Endodermal cell (in vitro differentiated cells): ENCODE measurements around the gene LRFN4. TPM values are rescaled to one million over a fixed set of nuclear protein-coding genes. Genes with fewer than 3 reads are reported as not detected.

Experiments
- DNase-seq: peaks from one replicate; pipeline ENCODE4 v3.0.0-alpha.2; 2017
- H3K27ac ChIP-seq: 2 replicates; pipeline ENCODE4 v1.5.1; 2013; ENCODE audit warnings: mild to moderate bottlenecking, low read depth, low read length, moderate library complexity
- H3K27me3 ChIP-seq: 2 replicates; pipeline ENCODE4 v1.6.1; 2013; ENCODE audit warnings: mild to moderate bottlenecking, low read length, moderate library complexity; ENCODE audit not compliant: insufficient read depth, control insufficient read depth, poor library complexity, severe bottlenecking
- H3K36me3 ChIP-seq: 2 replicates; pipeline ENCODE4 v1.7.0; 2013; ENCODE audit warnings: mild to moderate bottlenecking, low read length, moderate library complexity; ENCODE audit not compliant: control insufficient read depth, insufficient read depth
- H3K4me1 ChIP-seq: one replicate; pipeline ENCODE4 v1.7.0; 2013; ENCODE audit warnings: low read length; ENCODE audit not compliant: control insufficient read depth, insufficient read depth
- H3K4me3 ChIP-seq: 2 replicates; pipeline ENCODE4 v1.5.1; 2013; ENCODE audit warnings: mild to moderate bottlenecking, low read length, moderate library complexity
- H3K9ac ChIP-seq: 2 replicates; pipeline ENCODE4 v1.6.1; 2013; ENCODE audit warnings: mild to moderate bottlenecking, low read length, moderate library complexity; ENCODE audit not compliant: poor library complexity, severe bottlenecking; ENCODE audit errors: extremely low read depth
- H3K9me3 ChIP-seq: 2 replicates; pipeline ENCODE4 v1.6.1; 2013; ENCODE audit warnings: mild to moderate bottlenecking, low read length, moderate library complexity; ENCODE audit not compliant: control insufficient read depth
- H3K27ac Mint-ChIP-seq: 2 replicates; pipeline ENCODE4 v1.8.0; 2020; ENCODE audit warnings: mixed read lengths
- H3K27me3 Mint-ChIP-seq: 2 replicates; pipeline ENCODE4 v1.8.0; 2021; ENCODE audit warnings: mild to moderate bottlenecking, mixed read lengths; ENCODE audit not compliant: insufficient read depth
- H3K36me3 Mint-ChIP-seq: 2 replicates; pipeline ENCODE4 v1.8.0; 2020; ENCODE audit warnings: low read depth, mixed read lengths
- H3K4me1 Mint-ChIP-seq: 2 replicates; pipeline ENCODE4 v1.8.0; 2020; ENCODE audit warnings: mixed read lengths
- H3K4me3 Mint-ChIP-seq: 2 replicates; pipeline ENCODE4 v1.8.0; 2020; ENCODE audit warnings: mild to moderate bottlenecking, moderate library complexity, mixed read lengths
- H3K9me3 Mint-ChIP-seq: 2 replicates; pipeline ENCODE4 v1.8.0; 2020; ENCODE audit warnings: mild to moderate bottlenecking, mixed read lengths
- WGBS, 2 experiments: methylation state at CpG; one replicate each; pipeline versions ENCODE4 v1.1.5 to v1.1.7; 2013; ENCODE audit warnings: missing lambda C conversion rate in 2 of 2, mixed read lengths in 1 of 2; ENCODE audit not compliant: insufficient coverage in 1 of 2, insufficient read length in 1 of 2; 5-methylcytosine and 5-hydroxymethylcytosine counted together
- total RNA-seq, 2 donors: library from RNA; stranded (reverse); fragmentation: NEBNext Ultra II Directional in 1 of 2; extraction: Animal tissue kit (Norgen Biotek cat#: 25700) in 1 of 2; gene quantifications; 2 replicates in 1 of 2; 3 replicates in 1 of 2; pipeline ENCODE4 v1.2.1, GENCODE V29; 2021
- TF ChIP-seq, protein P1 (sequence below): fragments of 200-600 bp; sonication (generic); conservative IDR thresholded peaks from 2 replicates; pipeline ENCODE4 v1.5.0; 2021; ENCODE audit warnings: antibody characterized with exemption, mild to moderate bottlenecking

LRFN4 gene
- total RNA-seq, 2 donors from 2014 or later = 23.2 to 26.2 TPM

- DNase-seq = peak; percentile 95
- Mint-ChIP-seq H3K4me3 (peak within 1 kb of the TSS; percentile 86), H3K27me3 (no peaks in the 10 kb centered on the region), H3K27ac (peak within 1 kb of the TSS; percentile 97), H3K4me1 (peaks cover 13% of the 10 kb centered on the region), H3K9me3 (no peaks in the 10 kb centered on the region), H3K36me3 (peaks cover 19% of the 10 kb centered on the region)
- TF ChIP-seq, protein P1, sequence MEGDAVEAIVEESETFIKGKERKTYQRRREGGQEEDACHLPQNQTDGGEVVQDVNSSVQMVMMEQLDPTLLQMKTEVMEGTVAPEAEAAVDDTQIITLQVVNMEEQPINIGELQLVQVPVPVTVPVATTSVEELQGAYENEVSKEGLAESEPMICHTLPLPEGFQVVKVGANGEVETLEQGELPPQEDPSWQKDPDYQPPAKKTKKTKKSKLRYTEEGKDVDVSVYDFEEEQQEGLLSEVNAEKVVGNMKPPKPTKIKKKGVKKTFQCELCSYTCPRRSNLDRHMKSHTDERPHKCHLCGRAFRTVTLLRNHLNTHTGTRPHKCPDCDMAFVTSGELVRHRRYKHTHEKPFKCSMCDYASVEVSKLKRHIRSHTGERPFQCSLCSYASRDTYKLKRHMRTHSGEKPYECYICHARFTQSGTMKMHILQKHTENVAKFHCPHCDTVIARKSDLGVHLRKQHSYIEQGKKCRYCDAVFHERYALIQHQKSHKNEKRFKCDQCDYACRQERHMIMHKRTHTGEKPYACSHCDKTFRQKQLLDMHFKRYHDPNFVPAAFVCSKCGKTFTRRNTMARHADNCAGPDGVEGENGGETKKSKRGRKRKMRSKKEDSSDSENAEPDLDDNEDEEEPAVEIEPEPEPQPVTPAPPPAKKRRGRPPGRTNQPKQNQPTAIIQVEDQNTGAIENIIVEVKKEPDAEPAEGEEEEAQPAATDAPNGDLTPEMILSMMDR = no peak
- Histone ChIP-seq H3K4me3 (peak within 1 kb of the TSS; percentile 94), H3K27ac (peak within 1 kb of the TSS; percentile 85), H3K9me3 (no peaks in the 10 kb centered on the region), H3K27me3 (no peaks in the 10 kb centered on the region), H3K36me3 (peaks cover 39% of the 10 kb centered on the region), H3K9ac (peak within 1 kb of the TSS; percentile 90), H3K4me1 (peaks cover 8% of the 10 kb centered on the region)
- WGBS, 2 experiments = 0% methylated on average over 41 to 98 of the region's 98 CpGs
Measured at GRCh38 chr11:66842896-66843775, 13.7 kb upstream of the LRFN4 start, which contains the start of gene RCE1. Gene RCE1 (plus strand): TSS chr11:66843441. CDS start chr11:66843456, 15 bp downstream.

- H3K9me3 Mint-ChIP-seq = no peaks in the 10 kb centered on the region
- TF ChIP-seq, protein P1 = no peak
- peak; percentile 29 for DNase-seq
- peaks cover 13% of the 10 kb centered on the region for H3K4me1 Mint-ChIP-seq
- H3K27ac Mint-ChIP-seq = peak overlapping the region; percentile 83
- H3K9ac ChIP-seq = peak overlapping the region; percentile 90
- no peaks in the 10 kb centered on the region for H3K27me3 Mint-ChIP-seq
- peak overlapping the region; percentile 86 for H3K4me3 Mint-ChIP-seq
- peak overlapping the region; percentile 42 for H3K27ac ChIP-seq
- H3K36me3 ChIP-seq = peaks cover 35% of the 10 kb centered on the region
- 13 to 20% methylated on average over 13 to 16 of the region's 16 CpGs for WGBS, 2 experiments
- peak overlapping the region; percentile 94 for H3K4me3 ChIP-seq
- H3K4me1 ChIP-seq = peaks cover 8% of the 10 kb centered on the region
- H3K27me3 ChIP-seq = no peaks in the 10 kb centered on the region
- H3K9me3 ChIP-seq = no peaks in the 10 kb centered on the region
- H3K36me3 Mint-ChIP-seq = peaks cover 20% of the 10 kb centered on the region
Measured at GRCh38 chr11:66843776-66844495, 12.9 kb upstream of the LRFN4 start.

GRCh38 chr11:66844496-66845142 is 12.2 kb upstream of the LRFN4 start:
- Mint-ChIP-seq H3K27me3 (no peaks in the 10 kb centered on the region), H3K9me3 (no peaks in the 10 kb centered on the region), H3K27ac (peak overlapping the region; percentile 83), H3K4me3 (peak overlapping the region; percentile 86), H3K4me1 (peaks cover 13% of the 10 kb centered on the region), H3K36me3 (peaks cover 20% of the 10 kb centered on the region)
- TF ChIP-seq, protein P1 = no peak
- 93 to 95% methylated on average over 9 to 12 of the region's 12 CpGs for WGBS, 2 experiments
- Histone ChIP-seq H3K27ac (no peak overlapping the region), H3K9ac (peak overlapping the region; percentile 90), H3K4me1 (peaks cover 8% of the 10 kb centered on the region), H3K27me3 (no peaks in the 10 kb centered on the region), H3K9me3 (no peaks in the 10 kb centered on the region), H3K36me3 (peaks cover 29% of the 10 kb centered on the region), H3K4me3 (peak overlapping the region; percentile 94)
- DNase-seq = peak; percentile 55
